ENCODE data around the gene LRRK1.
A peak's percentile ranks its signal among the peaks of the same experiment; 100 is the strongest.
"Not testable (repeated sequence)": the region's sequence is repeated elsewhere in the genome, so short reads cannot be mapped to it uniquely, and the experiment has no call there.

The LRRK1 gene

DNA sequence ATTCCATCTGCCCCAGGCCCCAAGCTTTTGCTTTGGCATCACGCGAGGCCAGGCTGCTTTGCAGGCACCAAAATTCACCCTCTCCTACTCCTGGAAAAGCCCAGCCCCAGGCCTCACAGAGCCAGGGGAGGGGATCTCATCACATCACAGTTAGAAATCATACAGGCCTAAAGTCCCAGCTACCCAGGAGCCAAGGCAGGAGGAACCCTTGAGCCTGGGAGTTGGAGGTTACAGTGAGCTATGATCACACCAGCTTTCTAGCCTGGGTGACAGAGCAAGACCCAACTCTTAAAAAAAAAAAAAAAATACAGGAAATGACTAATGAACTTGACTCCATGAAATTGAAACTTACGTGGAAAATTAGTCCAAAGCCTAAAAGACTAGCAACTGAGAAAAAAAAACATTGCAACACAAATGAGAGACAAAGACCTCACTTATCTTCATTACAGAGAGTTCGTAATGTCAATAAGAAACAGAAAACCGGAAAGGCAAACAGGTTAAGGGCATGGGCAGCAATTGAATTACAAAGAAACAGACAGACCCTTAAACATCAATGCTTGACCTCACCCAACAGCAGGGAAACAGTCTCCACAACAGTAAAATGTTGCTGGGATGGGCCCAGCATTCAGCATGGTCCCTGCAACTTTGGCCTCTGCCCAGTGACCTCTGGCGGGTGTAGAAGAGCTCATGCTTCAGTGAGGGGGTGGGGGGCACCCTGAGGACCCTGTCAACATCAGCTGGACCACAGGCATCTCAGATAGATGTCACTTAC lies 151.5 kb downstream of the LRRK1 start:
- no peak for DNase-seq (ENCODE audit: low spot score)

DNA sequence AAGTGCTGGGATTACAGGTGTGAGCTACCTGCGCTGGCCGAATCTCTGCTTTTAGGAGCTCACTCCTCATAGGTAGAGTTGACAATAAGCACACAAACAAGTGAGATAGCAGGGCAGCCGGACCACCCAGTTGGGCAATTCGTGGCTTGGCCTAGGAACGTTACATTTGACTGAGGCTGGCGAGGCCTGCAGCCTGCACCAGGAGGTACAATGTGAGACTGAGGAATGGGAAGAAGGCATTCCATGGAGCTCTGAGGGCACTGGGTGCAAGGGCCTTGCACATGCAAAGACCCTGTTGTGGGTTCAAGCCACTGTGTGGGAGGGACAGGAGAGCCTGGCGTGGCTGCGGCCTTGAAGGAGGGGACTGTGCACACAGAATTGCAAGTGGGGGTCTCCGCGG lies 152.5 kb downstream of the LRRK1 start:
- DNase-seq (ENCODE audit: low spot score): no peak

DNA sequence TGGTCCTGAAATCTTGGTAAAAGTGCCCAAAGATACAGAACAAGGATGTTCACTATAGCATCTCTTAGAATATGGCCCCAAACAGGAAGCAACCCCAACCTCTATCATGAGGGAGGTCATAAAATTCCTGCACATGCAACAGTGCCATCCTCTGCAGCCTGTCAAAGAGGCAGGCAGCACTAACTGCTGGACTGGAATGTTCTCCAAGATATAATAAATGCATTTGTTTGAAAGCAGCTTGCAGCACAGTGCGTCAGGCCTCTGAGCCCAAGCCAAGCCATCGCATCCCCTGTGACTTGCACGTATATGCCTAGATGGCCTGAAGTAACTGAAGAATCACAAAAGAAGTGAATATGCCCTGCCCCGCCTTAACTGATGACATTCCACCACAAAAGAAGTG lies 153.1 kb downstream of the LRRK1 start:
- DNase-seq (ENCODE audit: low spot score): not testable (repeated sequence)

DNA sequence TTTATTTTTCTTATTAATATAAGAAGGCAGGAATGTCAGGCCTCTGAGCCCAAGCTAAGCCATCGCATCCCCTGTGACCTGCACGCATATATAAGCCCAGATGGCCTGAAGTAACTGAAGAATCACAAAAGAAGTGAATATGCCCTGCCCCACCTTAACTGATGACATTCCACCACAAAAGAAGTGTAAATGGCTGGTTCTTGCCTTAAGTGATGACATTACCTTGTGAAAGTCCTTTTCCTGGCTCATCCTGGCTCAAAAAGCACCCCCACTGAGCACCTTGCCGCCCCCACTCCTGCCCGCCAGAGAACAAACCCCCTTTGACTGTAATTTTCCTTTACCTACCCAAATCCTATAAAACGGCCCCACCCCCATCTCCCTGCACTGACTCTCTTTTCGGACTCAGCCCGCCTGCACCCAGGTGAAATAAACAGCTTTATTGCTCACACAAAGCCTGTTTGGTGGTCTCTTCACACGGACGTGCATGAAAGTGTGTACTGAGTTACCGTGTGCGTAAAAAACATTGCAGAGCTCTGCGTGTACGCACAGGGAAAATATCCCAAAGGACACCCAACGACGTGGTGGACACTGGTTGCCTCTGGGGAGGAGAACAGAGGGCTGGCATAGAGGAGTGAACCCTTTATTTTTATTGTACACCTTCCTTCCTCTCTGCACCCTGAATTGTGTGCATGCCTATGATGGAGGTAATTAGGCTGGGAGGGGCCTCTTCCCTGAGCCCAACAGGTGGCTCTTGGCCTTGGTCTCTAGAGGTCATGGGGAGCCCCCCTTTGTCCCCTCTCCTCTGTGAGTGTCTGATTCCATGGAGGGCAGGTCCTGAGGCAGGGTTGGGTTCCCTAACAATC lies 158.9 kb downstream of the LRRK1 start:
- not testable (repeated sequence) for DNase-seq (ENCODE audit: low spot score)

DNA sequence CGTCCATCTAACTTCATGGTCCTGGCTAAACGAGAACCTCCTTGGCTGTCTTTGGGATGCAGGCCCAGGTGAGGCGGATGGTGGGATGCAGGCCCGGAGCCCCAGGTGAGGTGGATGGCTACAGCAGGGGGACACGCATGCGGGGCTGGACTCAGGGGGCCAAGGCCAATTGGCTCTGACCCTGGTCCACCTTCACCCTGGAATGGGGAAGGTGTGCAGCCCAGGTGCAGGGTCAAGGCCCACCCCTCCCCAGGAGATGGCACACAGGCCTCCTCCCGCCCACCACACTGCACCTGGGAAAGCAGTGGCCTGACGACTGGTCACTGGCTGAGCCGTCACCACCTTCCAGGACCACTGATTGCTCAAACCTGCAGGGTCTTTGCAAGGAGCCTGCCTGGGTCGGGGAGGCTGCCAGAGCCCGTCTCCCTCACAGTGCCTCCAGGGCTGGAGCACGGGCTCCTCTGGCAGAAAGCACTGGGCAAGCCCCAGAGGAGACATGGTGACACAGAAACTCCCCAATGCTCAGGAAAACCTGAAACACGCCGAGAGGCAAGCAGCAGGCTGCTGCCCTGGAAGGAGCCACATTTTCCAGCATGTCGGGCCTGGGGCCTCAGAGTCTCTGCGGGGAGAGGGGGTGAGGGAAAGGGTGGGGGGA lies 159.6 kb downstream of the LRRK1 start:
- DNase-seq (ENCODE audit: low spot score): no peak

DNA sequence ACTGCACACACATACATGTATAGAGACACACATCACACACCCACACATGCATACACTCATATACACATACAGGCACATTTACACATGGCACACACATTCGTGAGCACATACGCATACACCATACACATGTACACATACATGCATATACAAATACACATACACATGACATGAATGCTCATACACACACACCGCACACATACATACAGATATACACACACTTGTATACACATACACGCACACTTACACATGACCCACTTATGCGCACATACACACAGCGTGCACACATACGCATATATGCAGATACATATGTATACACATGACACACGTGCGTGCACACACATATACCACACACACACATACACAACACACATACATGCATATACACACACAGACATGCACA lies 162.7 kb downstream of the LRRK1 start:
- no peak for DNase-seq (ENCODE audit: low spot score)

DNA sequence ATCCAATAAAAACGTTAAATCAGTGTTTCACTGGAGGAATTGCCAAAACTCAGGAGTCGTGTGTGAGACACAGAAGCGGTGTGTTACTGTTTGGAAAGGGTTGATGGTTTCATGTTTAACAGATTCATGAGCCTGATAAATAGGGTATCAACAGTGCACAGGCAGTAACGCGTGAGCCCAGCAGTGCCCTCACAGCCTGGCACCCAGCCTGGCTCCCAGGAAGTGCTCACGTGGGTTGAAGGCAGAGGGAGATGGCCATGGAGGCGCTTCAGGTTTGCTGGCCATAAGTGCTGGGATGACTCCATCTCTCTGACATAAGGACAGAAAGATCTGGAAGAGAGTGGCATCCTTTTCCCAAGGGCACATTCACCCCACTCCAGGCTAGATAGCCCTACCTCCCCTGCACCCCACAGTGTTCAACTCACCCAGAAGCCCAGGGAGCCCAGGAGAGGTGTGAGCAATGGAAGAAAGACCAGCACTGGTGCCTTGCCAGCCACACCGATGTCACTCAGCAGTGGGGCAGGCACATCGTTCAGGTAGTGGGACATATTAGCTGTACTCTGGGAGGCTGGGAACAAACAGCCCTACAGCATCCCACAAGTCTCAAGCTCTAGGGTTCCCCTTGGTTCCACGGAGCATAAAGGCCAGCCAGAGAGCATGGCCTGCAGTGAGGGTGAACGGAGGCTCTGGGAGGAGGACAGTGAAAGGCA lies 164.3 kb downstream of the LRRK1 start:
- DNase-seq (ENCODE audit: low spot score): no peak

DNA sequence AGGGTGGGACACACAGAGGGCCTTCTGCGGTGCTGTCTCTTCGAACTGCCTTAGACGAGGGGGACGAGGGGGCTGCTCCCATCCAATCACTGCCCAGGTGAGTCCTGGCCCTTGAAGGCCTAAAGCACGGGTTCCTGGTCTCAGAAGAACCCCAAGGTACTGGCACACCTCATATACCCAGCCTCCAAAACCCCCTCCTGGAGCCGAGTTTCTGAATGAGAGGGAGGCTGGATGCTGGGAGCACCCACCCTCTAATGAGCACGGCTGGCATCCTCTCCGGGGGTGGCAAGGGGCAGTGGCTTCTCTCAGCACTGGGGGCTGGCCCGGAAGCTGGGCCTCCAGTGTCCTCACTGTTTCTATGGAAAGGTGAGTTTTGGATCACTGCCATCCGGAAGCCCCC lies 165.6 kb downstream of the LRRK1 start:
- no peak for DNase-seq (ENCODE audit: low spot score)

DNA sequence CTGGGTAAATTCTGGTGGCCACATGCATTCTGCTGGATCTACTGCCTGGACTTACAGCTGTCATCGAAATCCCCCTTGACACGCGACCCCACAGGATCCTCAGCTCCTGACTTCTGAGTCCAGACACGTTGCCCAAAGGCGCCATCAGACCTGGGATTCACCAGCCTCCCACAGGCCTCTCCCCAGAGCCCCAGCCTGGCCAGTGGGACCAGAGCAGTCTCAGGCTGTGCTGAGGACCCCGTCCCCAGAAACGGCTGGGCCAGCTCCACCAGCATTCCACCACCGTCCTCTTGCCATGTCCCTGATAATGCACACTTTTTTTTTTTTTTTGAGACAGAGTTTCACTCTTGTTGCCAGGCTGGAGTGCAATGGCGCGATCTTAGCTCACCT lies 166.1 kb downstream of the LRRK1 start:
- DNase-seq (ENCODE audit: low spot score): no peak

DNA sequence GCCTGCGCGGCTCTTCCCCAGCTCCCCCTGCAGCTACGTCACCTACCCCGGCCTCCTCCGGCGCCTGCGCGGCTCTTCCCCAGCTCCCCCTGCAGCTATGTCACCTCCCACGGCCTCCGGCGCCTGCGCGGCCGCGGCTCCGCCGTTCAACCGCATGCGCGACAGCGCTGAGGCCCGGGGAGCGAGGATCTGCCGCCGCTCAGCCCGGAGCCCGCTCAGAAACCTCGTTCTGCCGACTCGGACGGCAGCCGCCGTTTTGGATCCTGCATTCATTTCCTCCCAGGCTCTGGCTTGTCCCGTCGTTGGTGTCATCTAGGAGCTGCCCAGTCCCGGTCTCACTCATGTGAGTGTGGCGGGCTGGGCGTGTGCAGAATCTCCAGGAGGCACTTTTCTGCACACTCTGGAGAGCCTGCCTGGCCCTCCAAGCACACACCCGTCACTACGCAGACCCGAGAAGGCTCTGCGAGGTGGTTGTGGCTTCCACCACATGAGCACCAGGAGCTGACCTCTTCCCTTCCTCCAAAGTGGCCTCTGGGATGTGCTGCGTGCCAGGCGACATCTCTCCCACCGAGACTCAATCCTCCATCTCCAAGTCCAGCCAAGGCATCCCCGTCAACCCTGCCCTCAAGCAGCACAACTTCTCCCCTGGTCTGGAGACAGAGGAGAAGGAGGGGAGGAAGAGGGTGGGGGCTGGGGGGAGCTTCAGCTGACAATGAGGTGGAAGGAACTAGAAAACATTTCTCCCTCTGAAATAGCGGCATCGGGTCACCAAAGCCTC lies 167.4 kb downstream of the LRRK1 start:
- no peak for DNase-seq (ENCODE audit: low spot score)

DNA sequence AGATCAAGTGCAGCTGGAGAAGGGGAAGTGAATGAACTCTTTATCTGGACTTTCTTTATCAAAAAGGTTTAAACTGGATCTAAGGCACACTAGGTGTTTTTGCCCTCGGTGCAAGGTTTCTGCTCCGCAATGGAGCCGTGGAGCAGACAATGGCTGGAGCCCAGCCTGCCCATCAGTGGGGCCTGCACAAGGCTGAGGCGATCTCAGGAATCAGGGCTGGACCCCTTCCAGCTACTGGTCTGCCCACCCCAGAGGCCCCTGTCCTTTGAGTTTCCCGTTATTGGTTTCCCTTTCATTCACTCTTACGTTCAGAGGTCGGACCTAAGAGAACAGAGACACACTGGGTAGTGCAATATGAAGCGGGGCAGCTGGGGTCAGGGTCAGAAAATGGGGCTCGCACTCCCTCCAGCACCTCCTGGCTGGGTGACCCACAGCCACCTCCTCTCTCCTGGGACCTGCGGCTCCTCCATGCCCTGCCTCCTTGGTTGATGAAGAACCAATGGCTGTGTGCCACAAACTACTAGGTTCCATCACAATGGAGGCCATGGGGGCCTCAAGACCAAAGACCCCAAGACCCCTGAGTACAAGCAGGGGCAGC lies 168.1 kb downstream of the LRRK1 start:
- no peak for DNase-seq (ENCODE audit: low spot score)

DNA sequence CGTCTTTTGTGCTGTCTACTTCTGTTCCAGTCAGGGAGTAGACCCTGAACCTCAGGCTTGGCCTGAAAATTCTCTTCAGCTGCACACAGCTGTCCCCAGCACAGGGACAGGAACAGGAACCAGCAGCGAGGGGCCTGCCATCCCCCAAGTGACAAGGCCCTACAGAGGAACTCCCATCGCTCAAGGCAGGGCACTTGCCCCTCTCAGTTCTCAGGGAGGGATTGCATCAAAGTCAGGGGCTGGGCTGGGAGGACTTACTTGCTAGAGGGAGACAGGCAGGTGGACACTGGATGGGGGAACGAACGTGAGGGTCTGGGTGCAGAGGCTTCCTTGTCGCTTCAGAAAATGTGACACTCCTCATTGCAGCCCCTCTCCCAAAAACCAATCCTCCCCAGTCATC lies 169.1 kb downstream of the LRRK1 start:
- no peak for DNase-seq (ENCODE audit: low spot score)

DNA sequence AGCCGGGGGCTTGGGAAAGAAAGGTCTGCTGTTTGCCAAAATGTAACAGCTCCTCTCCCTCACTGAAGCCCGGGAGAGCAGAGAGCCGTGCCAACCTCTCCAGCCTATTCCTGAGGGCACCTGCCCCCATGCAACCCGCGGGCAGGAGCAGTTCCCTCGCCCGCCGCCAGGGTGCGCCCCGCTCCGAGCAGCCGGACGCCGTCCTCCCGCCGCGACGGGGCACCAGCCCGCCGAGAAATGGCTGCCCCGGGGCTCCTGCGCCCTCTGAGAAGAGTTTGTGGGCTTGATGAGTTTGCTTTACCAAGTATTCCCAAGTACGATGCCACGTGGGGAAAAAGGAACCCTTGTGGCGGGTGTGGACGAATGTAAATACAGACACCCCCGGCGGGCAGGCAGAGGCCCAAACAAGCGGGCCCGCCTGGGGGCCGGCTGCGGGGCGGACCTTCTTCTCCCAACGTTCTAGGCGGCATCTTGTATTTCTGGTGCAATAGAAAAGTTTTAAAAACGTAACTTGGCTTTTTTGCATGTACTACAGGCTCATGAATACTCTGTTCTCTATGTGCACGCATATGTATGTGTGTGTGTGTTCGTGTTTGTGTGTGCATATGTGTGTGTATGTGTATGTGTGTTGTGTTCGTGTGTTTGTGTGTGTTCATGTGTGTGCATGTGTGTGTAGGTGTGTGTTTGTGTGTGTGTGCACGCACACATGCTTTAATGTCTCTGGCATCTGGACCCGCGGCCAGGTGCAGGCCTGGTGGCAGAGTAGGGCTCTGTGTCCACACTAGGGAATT lies 169.8 kb downstream of the LRRK1 start:
- peak; percentile 71 for DNase-seq (ENCODE audit: low spot score)

DNA sequence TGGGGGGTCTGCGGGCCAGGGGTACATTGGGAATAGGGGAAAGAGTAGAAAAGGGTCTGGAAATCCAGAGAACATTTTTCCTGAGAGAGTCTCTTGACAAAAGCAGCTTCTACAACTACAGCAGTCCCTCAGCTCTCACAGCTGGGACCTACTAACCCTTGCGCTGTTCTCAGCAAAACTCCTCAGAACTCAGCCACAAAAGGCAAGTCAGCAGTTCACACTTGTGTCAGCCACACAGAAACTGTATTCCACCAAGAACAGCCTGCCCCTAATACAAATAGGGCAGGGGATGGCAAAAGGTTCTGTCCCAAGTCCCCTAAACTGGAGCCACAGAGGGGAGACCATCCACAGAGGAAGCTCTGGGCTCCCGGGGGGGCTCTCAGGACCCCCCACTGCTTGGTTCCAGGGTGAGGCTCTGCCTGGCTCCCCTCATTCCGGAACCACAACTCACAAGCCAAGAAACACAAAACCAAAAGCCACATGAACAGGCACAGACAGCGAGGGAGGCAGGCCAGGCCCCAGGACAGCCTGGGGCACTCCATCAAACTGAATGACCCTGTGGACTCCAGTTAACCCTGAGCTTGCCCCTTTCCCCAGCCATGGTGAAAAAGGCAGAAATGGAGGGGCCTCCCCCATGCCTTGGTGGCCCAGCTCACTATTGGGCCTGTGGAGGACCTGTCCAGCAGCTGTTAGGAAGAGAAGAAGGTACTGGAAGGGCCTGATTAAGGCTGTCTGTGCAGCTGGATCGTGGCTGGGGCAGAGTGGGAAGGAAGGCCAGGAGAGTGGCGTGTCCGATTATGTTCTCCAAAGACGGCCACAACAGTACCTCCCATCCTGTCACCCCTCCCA lies 170.6 kb downstream of the LRRK1 start:
- no peak for DNase-seq (ENCODE audit: low spot score)

DNA sequence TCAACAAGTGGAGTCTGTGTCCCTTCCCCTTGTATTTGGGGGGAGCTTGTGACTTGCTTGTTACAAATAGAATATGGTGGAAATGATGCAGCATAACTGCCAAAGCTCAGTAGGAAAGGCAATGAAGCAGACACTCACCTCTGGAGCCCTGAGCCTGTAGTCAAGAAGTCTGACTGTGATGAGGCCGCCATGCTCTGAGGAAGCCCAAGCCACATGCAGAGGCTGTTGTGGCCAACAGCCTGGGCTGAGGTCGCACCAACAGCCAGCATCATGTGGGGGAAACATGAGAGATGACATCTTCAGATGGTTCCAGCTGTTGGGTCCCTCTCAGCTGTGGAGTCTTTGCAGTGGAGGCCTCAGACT lies 171.3 kb downstream of the LRRK1 start:
- no peak for DNase-seq (ENCODE audit: low spot score)

DNA sequence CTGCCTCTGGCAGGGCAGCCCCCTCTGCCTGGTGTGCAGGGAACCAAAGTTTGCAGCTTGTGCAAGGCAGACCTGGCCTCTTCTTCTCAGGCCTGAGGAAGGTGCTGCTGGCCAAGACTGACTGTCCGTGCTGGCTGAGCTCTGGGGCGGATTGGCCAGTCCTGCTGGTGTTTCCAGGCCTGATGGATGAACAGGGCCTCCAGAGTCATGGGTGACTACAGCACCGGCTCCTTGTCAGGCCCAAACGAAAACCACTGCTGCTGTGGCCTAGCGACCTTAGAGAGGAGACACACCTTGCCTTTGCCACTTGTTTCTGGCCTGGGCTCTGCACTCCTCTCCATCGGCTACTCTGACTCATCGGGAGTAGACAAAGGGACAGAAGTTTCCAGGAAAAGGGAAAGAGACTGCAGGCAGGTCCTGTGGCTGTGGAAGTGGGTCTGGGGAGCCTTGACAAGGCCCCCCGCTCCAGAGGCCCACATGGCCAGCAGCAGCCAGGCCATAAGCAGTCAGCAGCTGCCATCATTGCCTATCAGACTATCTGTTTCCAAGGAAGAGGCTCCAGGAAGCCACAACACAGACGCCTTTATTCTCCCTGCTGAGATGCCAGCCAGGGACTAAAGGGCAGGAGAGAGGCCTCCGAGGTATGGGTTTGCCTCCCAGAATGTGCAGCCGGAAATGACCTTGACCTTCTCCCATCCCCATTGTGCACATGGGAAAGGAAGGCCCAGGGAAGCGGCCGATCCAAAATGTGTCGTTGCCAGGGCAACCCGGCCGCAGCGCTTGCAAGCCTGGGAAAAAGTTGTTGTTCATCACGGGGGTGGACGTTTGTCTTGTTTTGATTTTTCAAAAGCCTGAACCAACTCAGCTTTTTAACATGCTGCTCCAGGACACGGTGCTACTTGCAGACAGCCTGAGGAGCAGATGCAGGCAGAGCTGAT lies 172.2 kb downstream of the LRRK1 start:
- no peak for DNase-seq (ENCODE audit: low spot score)

DNA sequence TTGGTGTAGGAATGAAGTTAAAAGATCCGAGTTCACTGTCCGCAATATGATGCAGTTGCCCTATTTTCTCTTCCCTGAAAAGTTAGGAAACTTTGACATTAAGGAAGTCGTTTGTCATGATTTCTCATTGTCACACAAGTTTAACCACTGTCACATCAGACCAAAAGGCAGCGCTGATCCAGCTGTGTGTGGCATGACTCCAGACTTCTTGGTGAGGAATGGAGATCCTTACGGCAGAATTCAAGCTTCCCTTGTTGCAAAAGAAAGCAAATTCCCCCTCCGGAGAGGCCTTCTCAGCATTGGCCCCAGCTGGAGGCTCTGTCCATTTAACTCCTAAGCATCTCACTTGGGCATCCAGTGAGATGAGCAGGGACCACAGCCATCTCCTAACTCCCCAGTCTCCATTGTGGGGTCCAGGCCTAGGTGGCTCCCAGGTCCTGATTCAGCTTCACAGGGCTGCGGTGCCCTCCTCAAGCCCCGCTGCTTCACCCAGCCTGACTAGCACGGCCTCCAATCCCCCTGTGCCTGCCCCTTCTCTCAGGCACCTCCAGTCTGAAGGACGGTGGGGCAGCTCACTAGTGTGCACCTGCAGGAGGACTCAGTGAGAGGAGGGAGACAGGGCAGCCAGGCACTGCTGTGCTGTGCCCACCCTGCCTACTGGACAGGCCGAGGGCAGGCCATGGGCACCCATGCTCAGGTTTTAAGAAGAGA lies 173.2 kb downstream of the LRRK1 start:
- DNase-seq (ENCODE audit: low spot score): no peak

DNA sequence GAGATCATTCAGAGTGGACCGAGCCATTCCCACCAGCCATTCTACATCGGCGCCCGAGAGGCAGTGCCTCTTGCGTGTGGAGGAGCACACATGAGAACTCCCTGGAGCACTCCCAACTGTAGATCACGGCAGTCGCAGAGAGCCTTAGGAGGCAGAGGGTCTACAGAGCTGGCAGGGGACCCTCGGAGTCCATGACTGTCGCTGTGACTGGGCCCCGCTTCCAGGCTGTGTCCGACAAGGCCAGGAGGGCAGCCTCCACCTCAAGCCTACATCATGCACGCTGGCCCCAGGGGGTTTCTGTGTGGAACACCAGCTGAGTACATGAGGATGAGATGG lies 173.7 kb downstream of the LRRK1 start:
- no peak for DNase-seq (ENCODE audit: low spot score)

Data from NAMALWA (cell line).